ENCODE data around the gene C12orf76. TPM values are rescaled to one million over a fixed set of nuclear protein-coding genes. Genes with fewer than 3 reads are reported as not detected.

Gene C12orf76
- total and polyA plus RNA-seq, 2 of the 4 experiments (the other 2 are of a cell fraction): 5.0 to 7.1 TPM

GRCh38 chr12:110006115-110006514, 42.2 kb downstream of the C12orf76 start:
- Histone ChIP-seq H4K5ac (ENCODE audit: low read depth, low read length) (no peak overlapping the region), H2AK9ac (replicated peaks; ENCODE audit: low read depth, low read length, poor library complexity) (no peak overlapping the region), H3K4me2 (ENCODE audit: low read depth, low read length) (no peak overlapping the region), H4K91ac (ENCODE audit: insufficient read depth, low read depth, low read length) (no peak overlapping the region), H2BK20ac (ENCODE audit: low read depth, low read length) (no peak overlapping the region), H3K4ac (ENCODE audit: low read depth, low read length) (no peak overlapping the region), H3K27me3 (ENCODE audit: control insufficient read depth, insufficient read depth, low read length) (no peaks in the 10 kb centered on the region), H2BK15ac (ENCODE audit: low read depth, low read length) (no peak overlapping the region), H3K14ac (replicated peaks; ENCODE audit: low read depth, low read length) (no peak overlapping the region), H2AFZ (replicated peaks; ENCODE audit: low read length, poor library complexity) (no peak overlapping the region), H2BK5ac (ENCODE audit: low read depth, low read length, poor library complexity, severe bottlenecking) (peak overlapping the region; percentile 10), H3K18ac (ENCODE audit: low read depth, low read length) (no peak overlapping the region), H3K27ac (ENCODE audit: insufficient read depth, low read length) (no peak overlapping the region), H3K9me1 (ENCODE audit: insufficient read depth, low read length) (peaks cover 15% of the 10 kb centered on the region), H4K20me1 (ENCODE audit: insufficient read depth, low read length) (peaks cover 52% of the 10 kb centered on the region), H3K9me3 (ENCODE audit: control insufficient read depth, insufficient read depth, low read length) (no peaks in the 10 kb centered on the region), H3K23ac (ENCODE audit: low read depth, low read length) (peak overlapping the region; percentile 32; the same call in 1 of the 2 replicates), H2BK120ac (ENCODE audit: low read depth, low read length) (no peak overlapping the region), H3K79me1 (ENCODE audit: low read depth in 1 of 2, low read length in 2 of 2) (peaks cover 7 to 24% of the 10 kb centered on the region in 2 experiments; a peak in 3 of 4 replicates), H3K4me3 (ENCODE audit: insufficient read depth, low read depth, low read length) (no peak overlapping the region), H3K56ac (ENCODE audit: extremely low read depth, insufficient read depth, low read length) (no peak overlapping the region), H2AK5ac (ENCODE audit: low read depth, low read length) (no peak overlapping the region), H3K36me3 (ENCODE audit: control insufficient read depth, insufficient read depth, low read length) (peaks cover 10% of the 10 kb centered on the region), H4K8ac (ENCODE audit: low read depth in 2 of 2, low read length in 2 of 2) (no peak overlapping the region), H3K4me1 (ENCODE audit: control insufficient read depth, insufficient read depth, low read length) (peaks cover 14% of the 10 kb centered on the region), H3K9ac (ENCODE audit: low read depth, low read length) (no peak overlapping the region)
- no TSS peak for BruUV-seq (replicated peaks)
- no peak for DNase-seq
- CTCF ChIA-PET: no interaction called here
- in situ Hi-C loops (cut with MboI; ENCODE audit: low sequenced_read_pairs): no loop called here
- POLR2A ChIA-PET (ENCODE audit: unreplicated experiment): no interaction called here
- TF ChIP-seq USF2 (IDR thresholded peaks at IDR 0.05; ENCODE audit: low read depth, low read length) (no peak), BHLHE40 (IDR thresholded peaks at IDR 0.05; ENCODE audit: low read depth, low read length) (no peak), RAD21 (IDR thresholded peaks at IDR 0.05; ENCODE audit: low read length) (no peak), CEBPB (IDR thresholded peaks at IDR 0.05; ENCODE audit: low read depth, low read length) (no peak), RFX5 (IDR thresholded peaks at IDR 0.05; ENCODE audit: low read depth, low read length) (no peak), CTCF (conservative IDR thresholded peaks at IDR 0.05; ENCODE audit: low read depth, low read length) (no peak), ELK1 (IDR thresholded peaks at IDR 0.05; ENCODE audit: borderline replicate concordance, low read depth, low read length) (no peak), CHD1 (IDR thresholded peaks at IDR 0.05; ENCODE audit: low read depth, low read length) (no peak), NFE2L2 (IDR thresholded peaks at IDR 0.05; ENCODE audit: low read depth, low read length) (no peak), MAZ (IDR thresholded peaks at IDR 0.05; ENCODE audit: borderline replicate concordance, low read depth, low read length) (no peak), MXI1 (IDR thresholded peaks at IDR 0.05; ENCODE audit: borderline replicate concordance, low read depth, low read length) (no peak), SMC3 (IDR thresholded peaks at IDR 0.05; ENCODE audit: low read depth, low read length) (no peak), RCOR1 (IDR thresholded peaks at IDR 0.05; ENCODE audit: insufficient replicate concordance, low read length) (no peak)
- no peak for ATAC-seq (ENCODE audit: low read depth)
- intact Hi-C loops (cut with micrococcal nuclease): no loop called here
- no CpG with 5 or more reads among the region's 4 CpGs for whole genome bisulfite sequencing, 2 experiments (ENCODE audit: extremely low coverage in 2 of 2, insufficient read length in 1 of 2)
- dilution Hi-C loops (cut with HindIII; ENCODE audit: low sequenced_read_pairs, unreplicated experiment): no loop called here
